ENCODE measurements around the gene TMEM156.

- TF ChIP-seq EZH2phosphoT487 (IDR thresholded peaks at IDR 0.05; ENCODE audit: low read depth) (no peak), CTCF (IDR thresholded peaks at IDR 0.05; ENCODE audit: low read depth, low read length) (no peak)
Observed at GRCh38 chr4:39024311-39024865, 7.8 kb downstream of the TMEM156 start.
